Measurements from ENCODE around the gene CLEC11A. TPM values are rescaled to one million over a fixed set of nuclear protein-coding genes. Genes with fewer than 3 reads are reported as not detected.
A peak's percentile ranks its signal among the peaks of the same experiment; 100 is the strongest.

The CLEC11A gene
- polyA plus RNA-seq, 2 of the 4 experiments (the other 2 are of a cell fraction) = 1.5 to 6.2 TPM

- H3K4me2 ChIP-seq = peak overlapping the region; percentile 43; the same call in 2 of the 3 replicates
- peaks cover 13% of the 10 kb centered on the region; the same call in 1 of the 3 replicates for H3K4me1 ChIP-seq
- ChIA-PET CTCF (interaction anchor here (0.6 to 7.3 kb wide), 24 partner anchors 8 to 720 kb away, joined by 3 to 111 read pairs (median 5); partner anchors contain the start of genes CLEC11A and SHANK1), POLR2A (no interaction called here)
- TF ChIP-seq FOSB (CRISPR knock-in tag; IDR thresholded peaks at IDR 0.05) (no peak), FOSL2 (IDR thresholded peaks at IDR 0.05) (no peak), FOSL2 (CRISPR knock-in tag; IDR thresholded peaks at IDR 0.05) (no peak), RAD21 (conservative IDR thresholded peaks at IDR 0.05 in 1 of 2, IDR thresholded peaks at IDR 0.05 in 1 of 2) (peak; percentile 65 to 78), SMC3 (IDR thresholded peaks at IDR 0.05) (peak; percentile 42), CTCF (IDR thresholded peaks at IDR 0.05) (peak; percentile 53)
- no peak overlapping the region for H3K27ac ChIP-seq
- ATAC-seq (peak; percentile 54 to 72), FAIRE-seq (no peak), DNase-seq (ENCODE audit: low read depth in 1 of 2, low spot score in 1 of 2) (peak; percentile 58 to 68)
- 12% methylated on average over 22 of the region's 22 CpGs for WGBS (ENCODE audit: missing lambda C conversion rate)
- no peak overlapping the region for H3K4me3 ChIP-seq
- H3K9me3 ChIP-seq = no peaks in the 10 kb centered on the region
Measured at GRCh38 chr19:50703915-50704796, 19.0 kb upstream of the CLEC11A start.

- Histone ChIP-seq H3K4me1 (peaks cover 13% of the 10 kb centered on the region; the same call in 1 of the 3 replicates), H3K4me3 (no peak overlapping the region), H3K4me2 (no peak overlapping the region), H3K27ac (no peak overlapping the region), H3K9me3 (no peaks in the 10 kb centered on the region)
- CTCF ChIA-PET = interaction anchor here (0.6 to 7.3 kb wide), 29 partner anchors 8 to 410 kb away, joined by 3 to 111 read pairs (median 3); partner anchors contain the start of genes CLEC11A and SHANK1
- POLR2A ChIA-PET = interaction anchor here (1.5 kb wide), 1 partner anchor 19 kb away, joined by 7 read pairs; no protein-coding TSS in a partner anchor
- FAIRE-seq (peak; percentile 97), DNase-seq (ENCODE audit: low read depth in 1 of 2, low spot score in 1 of 2) (peak; percentile 79 to 95), ATAC-seq (peak; percentile 84 to 88)
- 2% methylated on average over 9 of the region's 9 CpGs for WGBS (ENCODE audit: missing lambda C conversion rate)
- TF ChIP-seq PBX3 (IDR thresholded peaks at IDR 0.05) = no peak
- TF ChIP-seq TFCP2L1 (CRISPR knock-in tag; IDR thresholded peaks at IDR 0.05) = no peak
- no peak for TF ChIP-seq USF2 (IDR thresholded peaks at IDR 0.05)
- no peak for TF ChIP-seq MAFK (IDR thresholded peaks at IDR 0.05; ENCODE audit: partially characterized antibody)
- no peak for TF ChIP-seq RCOR1 (IDR thresholded peaks at IDR 0.05; ENCODE audit: low read depth, low read length)
- no peak for TF ChIP-seq HDAC2 (IDR thresholded peaks at IDR 0.05)
- peak; percentile 65 for TF ChIP-seq SMC3 (IDR thresholded peaks at IDR 0.05)
- TF ChIP-seq MAZ (IDR thresholded peaks at IDR 0.05; ENCODE audit: borderline replicate concordance, low read depth, low read length) = no peak
- TF ChIP-seq ZNF302 (CRISPR knock-in tag; IDR thresholded peaks at IDR 0.05) = no peak
- no peak for TF ChIP-seq KDM1A (IDR thresholded peaks at IDR 0.05; ENCODE audit: low read depth)
- TF ChIP-seq MAX (IDR thresholded peaks at IDR 0.05) = no peak
- no peak for TF ChIP-seq RARB (CRISPR knock-in tag; IDR thresholded peaks at IDR 0.05)
- TF ChIP-seq ELK1 (IDR thresholded peaks at IDR 0.05; ENCODE audit: low read depth, low read length) = no peak
- TF ChIP-seq CBX2 (IDR thresholded peaks at IDR 0.05; ENCODE audit: borderline replicate concordance, low read depth) = no peak
- no peak for TF ChIP-seq NFE2L2 (conservative IDR thresholded peaks at IDR 0.05; ENCODE audit: low read length)
- TF ChIP-seq KDM5A (IDR thresholded peaks at IDR 0.05) = no peak
- TF ChIP-seq HOXA7 (CRISPR knock-in tag; IDR thresholded peaks at IDR 0.05) = no peak
- TF ChIP-seq CBX8 (IDR thresholded peaks at IDR 0.05) = no peak
- TF ChIP-seq RFX5 (IDR thresholded peaks at IDR 0.05) = peak; percentile 19; the same call in 1 of the 2 replicates
- TF ChIP-seq NR3C1 (IDR thresholded peaks at IDR 0.05) = no peak
- no peak for TF ChIP-seq POLR2A (IDR thresholded peaks at IDR 0.05; ENCODE audit: low read length)
- TF ChIP-seq FOSB (CRISPR knock-in tag; IDR thresholded peaks at IDR 0.05) = no peak
- TF ChIP-seq MYC (IDR thresholded peaks at IDR 0.05; ENCODE audit: borderline replicate concordance, low read length) = no peak
- TF ChIP-seq HMGXB4 (CRISPR knock-in tag; IDR thresholded peaks at IDR 0.05; ENCODE audit: borderline replicate concordance) = no peak
- no peak for TF ChIP-seq EHF (CRISPR knock-in tag; IDR thresholded peaks at IDR 0.05)
- no peak for TF ChIP-seq JUN (IDR thresholded peaks at IDR 0.05)
- TF ChIP-seq ZC3H11A (IDR thresholded peaks at IDR 0.05) = no peak
Measured at GRCh38 chr19:50705422-50706019, 17.6 kb upstream of the CLEC11A start.
